ENCODE results near the gene SPINT2.

SPINT2 gene

GRCh38 chr19:38287604-38288003 lies 23.2 kb downstream of the SPINT2 start:
- TF ChIP-seq CTCF (IDR thresholded peaks at IDR 0.05): no peak

- TF ChIP-seq CTCF (IDR thresholded peaks at IDR 0.05): no peak
Measured at GRCh38 chr19:38288123-38288855, 23.9 kb downstream of the SPINT2 start.

DNA sequence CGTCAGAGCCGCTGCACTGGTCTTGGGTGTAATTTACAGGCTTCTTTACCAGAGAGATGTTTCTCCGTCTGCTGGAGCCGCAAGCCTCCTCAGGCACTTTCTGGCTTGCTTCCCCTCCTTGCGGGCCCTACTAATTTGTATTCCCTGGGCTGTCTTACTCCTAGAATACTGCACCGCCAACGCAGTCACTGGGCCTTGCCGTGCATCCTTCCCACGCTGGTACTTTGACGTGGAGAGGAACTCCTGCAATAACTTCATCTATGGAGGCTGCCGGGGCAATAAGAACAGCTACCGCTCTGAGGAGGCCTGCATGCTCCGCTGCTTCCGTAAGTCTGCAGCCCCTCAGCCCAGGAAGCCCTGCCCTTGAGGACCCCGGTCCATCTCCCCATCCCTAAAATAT lies 25.6 kb downstream of the SPINT2 start:
- TF ChIP-seq CTCF (IDR thresholded peaks at IDR 0.05): no peak

- TF ChIP-seq CTCF (IDR thresholded peaks at IDR 0.05): no peak
Measured at GRCh38 chr19:38290631-38291147, 26.3 kb downstream of the SPINT2 start.

GRCh38 chr19:38291855-38292254 lies 27.5 kb downstream of the SPINT2 start:
- TF ChIP-seq CTCF (IDR thresholded peaks at IDR 0.05): peak; percentile 23; the same call in 1 of the 2 replicates

GRCh38 chr19:38293281-38293680 lies 28.9 kb downstream of the SPINT2 start:
- TF ChIP-seq CTCF (IDR thresholded peaks at IDR 0.05): no peak

- TF ChIP-seq CTCF (IDR thresholded peaks at IDR 0.05): no peak
Measured at GRCh38 chr19:38294090-38294489, 29.7 kb downstream of the SPINT2 start.

Data from LNCAP (cell line).